Activated naive CD8-positive, alpha-beta T cell treated with anti-CD3 and anti-CD28 coated beads for 36 hours (primary cell): ENCODE results near the gene KRT1. TPM values are rescaled to one million over a fixed set of nuclear protein-coding genes. Genes with fewer than 3 reads are reported as not detected.

Source experiments
- DNase-seq: peaks from one replicate; pipeline ENCODE4 v3.0.0; 2021
- H3K27ac Mint-ChIP-seq: one replicate; pipeline ENCODE4 v1.8.0; 2022; ENCODE audit warnings: mild to moderate bottlenecking, moderate library complexity, mixed read lengths
- H3K27me3 Mint-ChIP-seq: one replicate; pipeline ENCODE4 v1.8.0; 2022; ENCODE audit warnings: mild to moderate bottlenecking, mixed read lengths
- H3K36me3 Mint-ChIP-seq: one replicate; pipeline ENCODE4 v1.8.0; 2021; ENCODE audit warnings: mild to moderate bottlenecking, mixed read lengths
- H3K4me1 Mint-ChIP-seq: one replicate; pipeline ENCODE4 v1.8.0; 2021; ENCODE audit warnings: mixed read lengths
- H3K4me3 Mint-ChIP-seq: one replicate; pipeline ENCODE4 v1.8.0; 2022; ENCODE audit warnings: mild to moderate bottlenecking, moderate library complexity, mixed read lengths
- H3K9me3 Mint-ChIP-seq: one replicate; pipeline ENCODE4 v1.8.0; 2022; ENCODE audit warnings: mixed read lengths
- total RNA-seq, 2 experiments: library from RNA; stranded (reverse); gene quantifications; one replicate each; pipeline ENCODE4 v1.2.3, GENCODE V29; 2021

The KRT1 gene
- total RNA-seq, 2 experiments from 2014 or later: not detected

DNA sequence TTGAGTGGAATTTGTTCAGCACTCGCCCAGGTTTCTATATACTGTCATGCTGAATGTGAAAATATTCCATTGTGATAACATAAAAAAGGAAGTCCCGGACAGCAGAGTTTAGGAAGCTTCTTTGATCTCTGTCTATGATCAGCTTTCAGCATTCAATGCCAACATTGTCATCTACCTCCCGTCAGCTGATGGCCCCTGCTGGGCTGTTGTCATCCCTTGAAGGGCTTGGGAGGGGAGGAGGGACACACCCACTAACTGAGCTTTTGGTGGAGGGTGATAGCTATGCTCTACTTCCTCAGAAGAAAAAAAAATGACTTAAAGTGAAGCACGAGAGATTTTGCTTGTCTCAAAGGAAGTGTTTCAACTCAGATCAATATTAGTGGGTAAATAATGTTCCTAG lies 27.8 kb upstream of the KRT1 start:
- Mint-ChIP-seq H3K9me3 (no peaks in the 10 kb centered on the region), H3K4me3 (no peak overlapping the region), H3K4me1 (peaks cover 5% of the 10 kb centered on the region), H3K36me3 (no peaks in the 10 kb centered on the region), H3K27ac (no peak overlapping the region), H3K27me3 (peaks cover 6% of the 10 kb centered on the region)
- no peak for DNase-seq

DNA sequence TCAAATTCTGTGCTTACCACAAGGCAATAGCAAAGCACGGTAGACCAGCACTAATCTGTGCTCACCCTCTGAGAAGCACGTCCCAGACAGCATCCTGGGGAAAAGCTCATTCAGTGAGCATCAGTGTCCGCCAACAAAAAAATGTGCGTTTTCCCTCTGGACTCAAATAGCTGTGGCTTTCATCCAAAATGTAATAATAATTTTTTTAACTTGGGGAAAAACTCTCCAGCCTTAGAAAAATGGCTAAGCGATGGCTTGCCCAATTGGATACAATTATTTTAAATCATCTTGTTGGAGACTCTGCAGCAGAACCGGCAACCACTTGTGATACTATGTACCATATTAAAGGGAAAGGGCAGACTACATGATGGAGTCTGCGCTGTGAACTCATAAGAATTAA lies 24.3 kb upstream of the KRT1 start:
- H3K4me3 Mint-ChIP-seq: no peak overlapping the region
- H3K27me3 Mint-ChIP-seq: no peaks in the 10 kb centered on the region
- no peak overlapping the region for H3K27ac Mint-ChIP-seq
- peaks cover 5% of the 10 kb centered on the region for H3K4me1 Mint-ChIP-seq
- no peaks in the 10 kb centered on the region for H3K36me3 Mint-ChIP-seq
- no peaks in the 10 kb centered on the region for H3K9me3 Mint-ChIP-seq
- DNase-seq: no peak

DNA sequence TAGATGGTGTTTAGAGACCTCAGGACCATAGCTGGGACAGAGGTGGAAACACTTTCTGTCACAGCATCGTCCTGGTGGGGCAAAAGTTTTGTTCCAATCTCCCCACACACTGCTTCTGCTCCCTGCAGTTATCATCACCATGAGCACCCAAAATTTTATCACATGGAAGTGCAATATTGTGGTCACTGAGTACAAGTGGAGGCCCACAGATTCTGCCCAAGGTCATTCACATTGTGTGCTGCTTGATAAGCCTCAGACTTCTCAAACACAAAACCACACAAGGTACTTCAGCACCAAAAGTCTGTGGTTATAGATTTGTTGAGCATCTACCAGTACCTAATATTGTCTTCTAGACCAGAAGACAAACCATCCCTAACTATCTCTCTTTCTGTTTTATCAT lies 23.7 kb upstream of the KRT1 start:
- Mint-ChIP-seq H3K9me3 (no peaks in the 10 kb centered on the region), H3K27me3 (no peaks in the 10 kb centered on the region), H3K4me3 (no peak overlapping the region), H3K36me3 (no peaks in the 10 kb centered on the region), H3K27ac (no peak overlapping the region), H3K4me1 (peaks cover 5% of the 10 kb centered on the region)
- no peak for DNase-seq

DNA sequence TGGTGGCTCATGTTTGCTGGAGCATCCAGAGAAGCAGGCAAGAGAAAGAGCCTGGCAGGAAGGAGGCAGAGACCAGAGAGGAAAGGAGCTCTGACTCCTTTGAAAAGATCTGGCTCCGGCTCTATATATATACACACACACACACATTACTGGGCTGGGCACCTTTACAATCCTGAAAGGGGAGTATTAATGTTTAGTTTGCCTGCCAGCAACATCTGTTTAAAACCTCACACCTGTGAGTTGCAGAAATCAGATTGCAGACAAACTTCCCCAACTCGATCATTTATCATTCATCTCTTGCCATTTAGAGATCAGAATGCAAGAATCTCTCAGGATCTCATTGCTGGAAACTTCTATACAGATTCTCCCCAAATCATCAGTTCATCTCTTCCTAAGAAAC lies 23.2 kb upstream of the KRT1 start, which contains the start of gene KRT77:
Gene KRT77 (minus strand): TSS at position 101 of the 400 bp plus-strand sequence. CDS start 90 bp downstream, at position 11.
- Mint-ChIP-seq H3K4me1 (peaks cover 3% of the 10 kb centered on the region), H3K4me3 (no peak within 1 kb of the TSS), H3K36me3 (no peaks in the 10 kb centered on the region), H3K27ac (no peak within 1 kb of the TSS), H3K9me3 (no peaks in the 10 kb centered on the region), H3K27me3 (no peaks in the 10 kb centered on the region)
- DNase-seq: no peak

DNA sequence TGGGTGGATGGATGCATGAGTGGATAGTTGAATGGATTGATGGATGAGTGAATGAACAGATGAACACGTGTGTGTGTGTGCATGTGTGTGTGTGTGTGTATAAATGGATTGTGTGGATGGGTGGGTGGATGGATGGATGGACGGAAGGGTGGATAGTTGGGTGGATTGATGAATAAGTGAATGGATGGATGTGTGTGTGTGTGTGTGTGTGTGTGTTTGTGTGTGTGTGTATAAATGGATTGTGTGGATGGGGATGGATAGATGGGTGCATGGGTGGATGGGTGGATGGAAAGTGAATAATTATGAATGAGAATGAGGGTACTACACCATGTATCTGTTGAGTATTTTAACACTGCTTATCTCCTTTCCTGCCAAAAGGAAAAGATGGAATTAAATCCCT lies 22.1 kb upstream of the KRT1 start:
- DNase-seq: no peak
- Mint-ChIP-seq H3K4me3 (no peak overlapping the region), H3K36me3 (no peaks in the 10 kb centered on the region), H3K9me3 (no peaks in the 10 kb centered on the region), H3K27me3 (no peaks in the 10 kb centered on the region), H3K27ac (no peak overlapping the region), H3K4me1 (no peaks in the 10 kb centered on the region)

DNA sequence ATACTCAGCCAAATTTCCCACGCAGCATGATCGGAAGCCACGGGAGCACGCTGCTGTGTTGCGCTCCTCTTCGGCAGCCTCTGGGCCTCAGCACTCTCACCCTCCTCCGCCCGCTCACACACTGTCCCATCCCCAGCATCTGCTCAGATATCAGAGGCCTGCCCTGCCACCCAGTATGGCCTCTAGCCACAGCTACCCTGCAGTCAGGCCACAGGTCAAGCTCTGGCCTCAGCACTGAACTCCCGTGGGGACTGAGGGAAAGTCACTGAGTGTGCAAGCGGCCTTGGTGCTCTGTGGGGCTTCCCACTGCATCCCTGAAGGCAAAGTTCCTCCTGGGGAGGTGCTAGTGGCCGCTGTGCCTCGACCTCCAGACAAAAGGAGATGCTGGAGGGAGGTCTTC lies 21.1 kb upstream of the KRT1 start:
- DNase-seq: no peak
- Mint-ChIP-seq H3K9me3 (no peaks in the 10 kb centered on the region), H3K27ac (no peak overlapping the region), H3K4me1 (no peaks in the 10 kb centered on the region), H3K27me3 (no peaks in the 10 kb centered on the region), H3K36me3 (no peaks in the 10 kb centered on the region), H3K4me3 (no peak overlapping the region)

DNA sequence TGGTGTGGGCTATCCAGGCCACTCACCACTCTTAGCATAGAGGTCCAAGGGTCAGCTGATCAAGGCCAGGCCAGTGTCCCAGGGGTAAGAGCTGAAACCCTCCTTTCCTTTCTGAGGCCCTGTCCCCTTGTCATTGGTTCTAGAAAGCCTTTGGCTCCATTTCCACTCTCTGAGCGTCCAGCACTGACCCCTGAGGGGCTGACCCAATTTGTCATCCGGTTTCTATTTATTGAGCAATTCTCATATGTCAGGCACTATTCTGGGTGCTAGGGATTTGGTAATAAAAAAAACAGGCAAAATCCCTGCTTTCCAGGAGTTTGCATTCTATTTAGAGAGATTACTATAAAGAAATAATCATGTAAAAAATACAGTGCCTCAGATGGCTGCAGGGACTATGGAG lies 19.8 kb upstream of the KRT1 start:
- no peaks in the 10 kb centered on the region for H3K27me3 Mint-ChIP-seq
- H3K4me1 Mint-ChIP-seq: no peaks in the 10 kb centered on the region
- no peaks in the 10 kb centered on the region for H3K9me3 Mint-ChIP-seq
- no peak overlapping the region for H3K4me3 Mint-ChIP-seq
- no peak overlapping the region for H3K27ac Mint-ChIP-seq
- H3K36me3 Mint-ChIP-seq: no peaks in the 10 kb centered on the region
- no peak for DNase-seq

DNA sequence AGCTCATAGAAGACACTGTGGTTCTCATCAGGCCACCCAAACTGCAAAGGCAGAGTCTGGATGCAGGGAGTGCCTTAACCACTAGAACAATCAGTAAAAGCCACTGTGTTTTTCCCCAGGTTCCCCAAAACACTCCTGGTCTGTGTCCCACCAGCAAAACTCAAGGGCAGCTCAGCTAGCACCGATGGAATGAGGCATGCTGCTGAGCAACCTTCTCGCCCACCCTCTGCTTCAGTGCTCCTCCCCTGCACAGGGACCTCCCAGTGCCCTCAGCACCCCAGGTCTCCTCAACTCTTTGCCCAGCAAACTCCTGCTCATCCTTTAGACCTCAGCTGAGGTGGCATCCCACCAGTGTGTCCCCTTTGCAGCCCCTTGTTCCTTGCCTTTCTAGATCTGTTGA lies 19.2 kb upstream of the KRT1 start:
- Mint-ChIP-seq H3K4me3 (no peak overlapping the region), H3K4me1 (no peaks in the 10 kb centered on the region), H3K36me3 (no peaks in the 10 kb centered on the region), H3K27ac (no peak overlapping the region), H3K9me3 (no peaks in the 10 kb centered on the region), H3K27me3 (no peaks in the 10 kb centered on the region)
- DNase-seq: no peak

DNA sequence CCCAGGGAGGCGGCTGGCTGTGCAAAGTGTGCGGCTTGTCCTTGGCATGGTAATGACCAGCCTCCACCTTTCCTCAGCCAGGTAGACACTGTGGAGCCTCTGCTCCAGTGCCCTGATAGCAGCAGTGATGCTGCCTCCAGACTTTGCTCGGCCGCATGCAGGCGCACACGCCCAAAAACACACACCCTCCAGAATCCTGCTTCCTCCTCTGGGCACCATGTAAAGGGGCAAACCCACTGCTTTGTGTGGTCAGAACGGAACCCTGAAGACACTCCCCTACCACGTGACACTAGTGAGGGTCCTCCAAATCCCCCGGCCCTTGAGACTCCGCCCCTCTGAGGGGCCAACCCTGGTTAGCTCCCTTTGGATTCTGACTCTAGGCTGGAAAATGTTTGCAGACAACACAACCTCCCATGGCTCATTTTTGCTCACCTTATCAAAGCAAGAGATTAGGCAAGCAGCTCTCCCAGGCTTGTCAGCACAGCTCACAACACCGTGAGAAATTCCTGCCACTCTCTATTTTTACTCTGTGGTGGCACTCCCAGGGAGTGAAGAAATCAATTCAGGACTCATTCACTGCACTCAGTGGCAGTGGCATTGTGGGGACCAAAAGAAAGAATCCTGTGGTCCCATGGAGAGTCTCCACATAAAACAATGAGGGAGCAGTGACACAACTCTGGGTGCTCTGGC lies 18.6 kb upstream of the KRT1 start:
- no peaks in the 10 kb centered on the region for H3K36me3 Mint-ChIP-seq
- H3K27ac Mint-ChIP-seq: no peak overlapping the region
- no peaks in the 10 kb centered on the region for H3K4me1 Mint-ChIP-seq

DNA sequence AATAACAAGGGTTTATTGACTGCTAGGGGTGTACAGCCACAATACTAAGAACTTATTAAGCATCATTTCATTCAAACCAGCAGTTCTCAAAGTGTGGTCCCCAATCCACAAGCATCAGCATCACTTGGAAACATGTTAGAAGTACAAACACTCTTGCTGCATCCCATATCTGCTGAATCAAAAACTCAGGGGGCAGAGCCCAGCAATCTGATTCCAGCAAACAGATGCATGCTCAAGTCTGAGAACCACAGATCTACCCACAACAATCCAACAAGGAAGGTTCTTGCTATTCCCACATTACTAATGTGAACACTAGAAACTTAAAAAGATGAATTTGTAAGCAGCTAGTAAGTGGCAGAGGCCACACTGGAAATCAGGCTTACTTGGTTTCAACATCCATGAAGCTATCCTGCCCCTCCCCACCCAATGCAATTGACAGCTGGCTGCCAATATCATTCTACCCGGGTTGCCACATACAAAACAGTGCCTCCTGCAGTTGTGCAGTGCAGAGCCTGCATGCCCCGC lies 16.9 kb upstream of the KRT1 start:
- H3K27me3 Mint-ChIP-seq: no peaks in the 10 kb centered on the region
- no peaks in the 10 kb centered on the region for H3K36me3 Mint-ChIP-seq
- H3K27ac Mint-ChIP-seq: no peak overlapping the region
- no peak for DNase-seq
- H3K4me3 Mint-ChIP-seq: no peak overlapping the region
- H3K4me1 Mint-ChIP-seq: no peaks in the 10 kb centered on the region
- H3K9me3 Mint-ChIP-seq: no peaks in the 10 kb centered on the region

More for the DNA sequence above, 18.6 kb upstream of the KRT1 start:
- DNase-seq: no peak
- Mint-ChIP-seq H3K27me3 (no peaks in the 10 kb centered on the region), H3K9me3 (no peaks in the 10 kb centered on the region), H3K4me3 (no peak overlapping the region)

DNA sequence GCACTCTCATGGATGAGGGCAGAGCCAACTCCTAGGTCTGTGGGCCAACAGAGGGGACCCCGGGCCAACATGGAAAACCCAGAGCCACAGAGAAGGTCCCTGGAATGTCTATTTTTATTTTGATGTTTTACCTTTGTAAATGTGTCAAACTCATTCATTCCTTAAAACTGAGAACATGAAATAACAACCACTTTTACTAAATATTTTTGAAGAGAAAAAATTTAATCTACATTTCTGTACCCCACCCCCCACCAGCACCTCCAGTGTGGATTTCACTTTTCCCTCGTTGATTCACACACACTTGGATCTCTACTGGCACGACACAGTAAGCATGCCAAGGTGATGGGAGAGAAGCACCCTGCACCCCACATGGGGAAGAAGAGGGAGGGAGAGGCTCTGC lies 16.4 kb upstream of the KRT1 start:
- H3K4me1 Mint-ChIP-seq: peaks cover 2% of the 10 kb centered on the region

DNA sequence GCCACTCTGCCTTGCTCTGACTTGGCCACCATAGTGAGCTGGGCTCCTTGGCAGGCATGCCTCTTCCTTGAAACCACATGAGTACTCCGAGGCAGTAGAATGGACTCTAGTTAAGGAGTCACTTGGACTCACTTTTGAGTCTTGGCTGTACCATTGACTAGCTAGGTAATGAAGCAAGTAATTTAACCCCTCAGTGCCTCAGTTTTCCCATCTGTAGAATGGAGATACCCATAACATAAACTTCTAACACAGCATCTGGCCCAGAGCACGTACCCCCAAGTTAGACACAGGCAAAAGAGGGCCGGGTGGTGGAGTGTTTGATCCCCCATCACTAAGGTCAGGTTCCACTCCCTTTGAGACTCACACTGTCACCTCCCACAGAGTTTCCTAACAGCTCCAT lies 14.8 kb upstream of the KRT1 start:
- no peak for DNase-seq
- Mint-ChIP-seq H3K36me3 (no peaks in the 10 kb centered on the region), H3K4me1 (peaks cover 11% of the 10 kb centered on the region), H3K4me3 (no peak overlapping the region), H3K27me3 (no peaks in the 10 kb centered on the region), H3K27ac (no peak overlapping the region), H3K9me3 (no peaks in the 10 kb centered on the region)

More for the DNA sequence above, 16.4 kb upstream of the KRT1 start:
- Mint-ChIP-seq H3K27me3 (no peaks in the 10 kb centered on the region), H3K4me3 (no peak overlapping the region), H3K9me3 (no peaks in the 10 kb centered on the region), H3K27ac (no peak overlapping the region), H3K36me3 (no peaks in the 10 kb centered on the region)
- no peak for DNase-seq

DNA sequence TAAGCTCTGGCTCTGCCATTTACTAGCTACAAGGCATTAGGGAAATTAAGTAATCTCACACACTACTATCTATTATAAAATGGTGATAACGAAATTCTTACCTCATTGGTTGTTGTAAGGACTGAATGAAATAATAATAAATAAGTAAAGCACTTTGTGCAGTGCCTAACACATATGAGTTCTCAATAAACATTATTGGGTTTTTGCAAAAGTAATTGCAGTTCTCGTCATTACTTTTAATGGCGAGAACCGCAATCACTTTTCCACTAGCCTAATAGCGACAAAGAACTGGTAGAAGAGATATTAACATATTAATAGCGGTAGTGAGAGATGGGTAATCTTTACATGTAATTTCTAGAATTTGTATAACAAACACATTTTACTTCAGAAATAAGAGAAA lies 13.9 kb upstream of the KRT1 start:
- Mint-ChIP-seq H3K4me1 (peaks cover 11% of the 10 kb centered on the region), H3K4me3 (no peak overlapping the region), H3K27ac (no peak overlapping the region), H3K9me3 (no peaks in the 10 kb centered on the region), H3K36me3 (no peaks in the 10 kb centered on the region), H3K27me3 (no peaks in the 10 kb centered on the region)
- no peak for DNase-seq

DNA sequence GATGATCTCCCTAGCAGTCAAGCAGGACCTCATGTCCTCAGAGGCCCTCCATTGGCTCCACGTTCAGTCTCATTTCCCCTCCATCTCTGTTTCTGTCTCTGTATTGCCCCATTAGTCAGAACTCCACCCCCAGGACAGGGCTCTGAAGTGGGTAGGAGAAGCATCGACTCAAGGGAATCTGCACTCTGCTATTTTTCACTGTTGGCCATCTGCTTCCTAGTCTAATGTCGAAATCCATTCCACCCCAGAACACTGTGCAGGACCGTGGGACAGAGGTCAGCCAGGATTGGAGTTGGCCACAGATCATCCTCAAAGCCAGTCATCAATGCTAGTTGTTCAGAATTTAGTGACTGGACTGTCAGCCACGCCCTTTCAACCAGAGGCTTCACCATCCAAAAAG lies 13.1 kb upstream of the KRT1 start:
- Mint-ChIP-seq H3K9me3 (no peaks in the 10 kb centered on the region), H3K4me3 (no peak overlapping the region), H3K4me1 (peaks cover 11% of the 10 kb centered on the region), H3K27ac (no peak overlapping the region), H3K36me3 (no peaks in the 10 kb centered on the region), H3K27me3 (no peaks in the 10 kb centered on the region)
- DNase-seq: no peak

DNA sequence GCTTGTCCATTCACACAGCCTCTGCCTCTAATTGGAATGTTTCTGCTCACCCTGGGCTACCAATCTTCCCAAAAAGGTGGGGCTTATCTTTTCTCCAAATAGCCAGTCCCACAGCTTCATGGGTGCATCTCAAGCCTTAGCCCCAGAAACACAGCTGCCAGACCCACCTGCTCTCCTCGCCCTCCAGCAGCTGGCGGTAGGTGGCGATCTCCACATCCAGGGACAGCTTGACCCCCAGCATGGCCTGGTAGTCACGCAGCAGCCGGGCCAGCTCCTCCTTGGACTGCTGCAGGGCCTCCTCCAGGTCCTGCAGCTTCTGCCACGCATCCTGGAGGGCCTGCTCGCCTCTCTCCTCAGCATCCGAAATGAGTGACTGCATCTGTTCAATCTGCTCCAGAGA lies 12.0 kb upstream of the KRT1 start:
- no peak for DNase-seq
- H3K36me3 Mint-ChIP-seq: no peaks in the 10 kb centered on the region
- H3K27me3 Mint-ChIP-seq: no peaks in the 10 kb centered on the region
- no peak overlapping the region for H3K4me3 Mint-ChIP-seq
- peaks cover 11% of the 10 kb centered on the region for H3K4me1 Mint-ChIP-seq
- no peaks in the 10 kb centered on the region for H3K9me3 Mint-ChIP-seq
- H3K27ac Mint-ChIP-seq: no peak overlapping the region

DNA sequence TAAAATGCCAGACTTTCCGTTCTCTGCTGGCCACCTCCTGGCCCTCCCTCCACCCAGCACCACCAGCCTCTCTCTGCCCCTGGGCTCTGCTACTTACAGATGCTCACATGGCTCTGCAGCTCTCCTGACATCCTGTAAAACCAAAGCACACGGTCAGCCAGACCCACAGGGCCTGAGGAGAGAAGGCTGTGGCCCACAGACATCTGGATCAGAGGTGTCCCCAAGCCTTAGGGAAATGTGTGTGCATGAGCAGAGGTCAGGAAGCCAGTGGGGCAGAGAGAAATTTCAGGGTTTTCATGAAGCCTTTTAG lies 11.6 kb upstream of the KRT1 start:
- no peak overlapping the region for H3K27ac Mint-ChIP-seq
- H3K9me3 Mint-ChIP-seq: no peaks in the 10 kb centered on the region

More for the DNA sequence above, 11.6 kb upstream of the KRT1 start:
- no peak for DNase-seq
- H3K4me1 Mint-ChIP-seq: peaks cover 11% of the 10 kb centered on the region
- H3K27me3 Mint-ChIP-seq: no peaks in the 10 kb centered on the region
- no peaks in the 10 kb centered on the region for H3K36me3 Mint-ChIP-seq
- no peak overlapping the region for H3K4me3 Mint-ChIP-seq
